Prostate gland (tissue), 2 donors: ENCODE measurements around the gene TMEM256.

Experiments
- POLR2A ChIP-seq: fragments of 450-650 bp; IDR thresholded peaks from one replicate; pipeline ENCODE4 v1.6.1; 2016; ENCODE audit warnings: antibody characterized with exemption, mild to moderate bottlenecking
- POLR2AphosphoS5 ChIP-seq: sonication (generic); formaldehyde crosslinking; IDR thresholded peaks from one replicate; pipeline ENCODE4 v1.6.1; 2017; ENCODE audit warnings: antibody characterized with exemption
- TF ChIP-seq, protein P1 (sequence below), 4 experiments: fragments of 200-600 bp in 2 of 4; fragments of 450-650 bp in 2 of 4; sonication (generic) in 2 of 4; IDR thresholded peaks; 1 replicate in 3 of 4; 2 replicates in 1 of 4; pipeline ENCODE4 v1.5.1; 2016 to 2019; ENCODE audit warnings: antibody characterized with exemption in 4 of 4, mild to moderate bottlenecking in 2 of 4, moderate library complexity in 2 of 4

DNA sequence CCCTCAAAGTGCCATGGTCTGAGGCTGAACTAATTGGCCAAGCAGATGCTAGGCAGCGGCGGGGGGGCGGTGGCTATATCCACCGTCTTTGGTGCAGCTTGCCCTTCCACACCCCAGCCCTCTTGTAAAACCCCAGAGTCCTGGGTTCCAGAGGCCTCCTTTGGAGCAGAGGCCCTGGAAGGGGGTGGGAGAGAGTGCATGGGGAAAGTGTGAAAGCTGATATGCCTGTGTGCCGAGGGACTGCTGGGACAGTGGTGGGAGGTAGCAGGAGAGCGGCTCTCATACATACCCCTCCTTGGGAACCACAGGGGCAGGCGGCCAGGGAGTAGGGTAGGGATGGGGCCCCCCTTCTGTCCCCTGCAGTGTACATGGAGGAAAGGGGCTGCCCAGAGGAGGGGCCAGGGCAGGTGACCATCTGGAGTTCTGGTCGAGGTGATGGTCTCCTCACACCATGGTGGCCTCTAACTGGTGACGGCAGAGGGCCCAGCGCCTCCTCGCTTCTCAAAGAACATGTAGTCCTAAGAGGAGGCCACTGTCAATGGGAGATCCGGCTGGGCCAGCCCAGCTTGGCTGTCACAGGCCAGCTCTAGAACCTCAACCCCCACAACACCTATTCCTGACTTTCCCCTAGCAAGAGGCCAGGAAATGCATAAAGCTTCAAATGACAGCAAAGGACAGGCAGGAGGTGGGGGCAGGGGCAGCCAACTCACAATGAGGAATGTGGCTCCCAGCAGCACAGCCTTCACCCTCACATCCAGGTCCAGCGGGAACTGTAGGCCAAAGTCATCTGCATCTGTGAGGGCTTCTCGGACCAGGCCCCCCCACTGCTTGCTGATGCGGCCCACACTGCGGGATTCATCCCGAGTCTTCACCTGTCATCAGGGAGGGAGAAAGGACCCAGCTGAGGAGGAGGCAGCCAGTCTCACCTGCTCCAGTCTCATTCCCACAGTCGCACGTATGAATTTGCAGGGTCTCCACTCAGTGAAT, 13.7 kb downstream of the TMEM256 start:
- TF ChIP-seq, protein P1, sequence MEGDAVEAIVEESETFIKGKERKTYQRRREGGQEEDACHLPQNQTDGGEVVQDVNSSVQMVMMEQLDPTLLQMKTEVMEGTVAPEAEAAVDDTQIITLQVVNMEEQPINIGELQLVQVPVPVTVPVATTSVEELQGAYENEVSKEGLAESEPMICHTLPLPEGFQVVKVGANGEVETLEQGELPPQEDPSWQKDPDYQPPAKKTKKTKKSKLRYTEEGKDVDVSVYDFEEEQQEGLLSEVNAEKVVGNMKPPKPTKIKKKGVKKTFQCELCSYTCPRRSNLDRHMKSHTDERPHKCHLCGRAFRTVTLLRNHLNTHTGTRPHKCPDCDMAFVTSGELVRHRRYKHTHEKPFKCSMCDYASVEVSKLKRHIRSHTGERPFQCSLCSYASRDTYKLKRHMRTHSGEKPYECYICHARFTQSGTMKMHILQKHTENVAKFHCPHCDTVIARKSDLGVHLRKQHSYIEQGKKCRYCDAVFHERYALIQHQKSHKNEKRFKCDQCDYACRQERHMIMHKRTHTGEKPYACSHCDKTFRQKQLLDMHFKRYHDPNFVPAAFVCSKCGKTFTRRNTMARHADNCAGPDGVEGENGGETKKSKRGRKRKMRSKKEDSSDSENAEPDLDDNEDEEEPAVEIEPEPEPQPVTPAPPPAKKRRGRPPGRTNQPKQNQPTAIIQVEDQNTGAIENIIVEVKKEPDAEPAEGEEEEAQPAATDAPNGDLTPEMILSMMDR (IDR thresholded peaks at IDR 0.05) = no peak
- TF ChIP-seq POLR2AphosphoS5 (no peak), POLR2A (no peak)
